ENCODE data around the gene TET3. TPM values are rescaled to one million over a fixed set of nuclear protein-coding genes. Genes with fewer than 3 reads are reported as not detected.

TET3 gene
- total and polyA plus RNA-seq, 9 of the 15 experiments (the other 6 are each of a cell fraction or from before 2014, with no cell fraction given), result 0.35 to 16.3 (median 5.5) TPM

GRCh38 chr2:73971722-73972121, 13.0 kb upstream of the TET3 start:
- in situ Hi-C loops (cut with MboI) (no loop called here), intact Hi-C loops (cut with micrococcal nuclease) (no loop called here)
- POLR2A ChIA-PET, result interaction anchor here (0.9 to 1.6 kb wide), 5 partner anchors 8 to 45 kb away, joined by 3 to 9 read pairs (median 6); partner anchors contain the start of gene DGUOK
- ATAC-seq (peak; percentile 52), FAIRE-seq (peak; percentile 35), DNase-seq (ENCODE audit: extremely low read depth in 1 of 4, low spot score in 3 of 4) (no peak)
- H3K27me3 ChIP-seq (ENCODE audit: control insufficient read depth in 2 of 2, insufficient read depth in 2 of 2, low read length in 2 of 2), result no peaks in the 10 kb centered on the region
- peak overlapping the region; percentile 78 for H3K27ac ChIP-seq (ENCODE audit: extremely low read depth, low read depth, low read length)
- no TSS peak for BruUV-seq (replicated peaks)
- CTCF ChIA-PET (ENCODE audit: low intra/inter-chr PET ratio), result no interaction called here
- H3K9me1 ChIP-seq (ENCODE audit: control insufficient read depth, insufficient read depth, low read length), result no peaks in the 10 kb centered on the region
- H3K36me3 ChIP-seq (ENCODE audit: control insufficient read depth, insufficient read depth, low read length), result peaks cover 2% of the 10 kb centered on the region; the same call in 1 of the 3 replicates
- H3K4me2 ChIP-seq (ENCODE audit: insufficient read depth, low read length), result peak overlapping the region; percentile 73
- no peaks in the 10 kb centered on the region for H3K9me3 ChIP-seq (replicated peaks; ENCODE audit: control insufficient read depth, insufficient read depth, low read depth, low read length)
- no peaks in the 10 kb centered on the region for H3K79me2 ChIP-seq (ENCODE audit: control insufficient read depth, insufficient read depth, low read length)
- peaks cover 20 to 31% of the 10 kb centered on the region in 2 experiments for H3K4me1 ChIP-seq (replicated peaks in 1 of 2; ENCODE audit: control insufficient read depth in 2 of 2, insufficient read depth in 2 of 2, low read length in 2 of 2)
- TF ChIP-seq ZNF239 (CRISPR knock-in tag; IDR thresholded peaks at IDR 0.05) (no peak), ZNF764 (CRISPR knock-in tag; IDR thresholded peaks at IDR 0.05; ENCODE audit: low read depth) (no peak), TEAD2 (tag; IDR thresholded peaks at IDR 0.05) (no peak), RFX1 (IDR thresholded peaks at IDR 0.05) (no peak), ZKSCAN1 (IDR thresholded peaks at IDR 0.05; ENCODE audit: low read depth, low read length) (no peak), MEF2A (IDR thresholded peaks at IDR 0.05; ENCODE audit: control insufficient read depth, low read depth, low read length) (no peak), ETS1 (conservative IDR thresholded peaks at IDR 0.05; ENCODE audit: control insufficient read depth, low read depth, low read length) (no peak), BCLAF1 (IDR thresholded peaks at IDR 0.05; ENCODE audit: borderline replicate concordance in 1 of 2, control insufficient read depth in 1 of 2, low read depth in 2 of 2, low read length in 1 of 2) (no peak), ETS2 (tag; IDR thresholded peaks at IDR 0.05; ENCODE audit: borderline replicate concordance, poor library complexity, severe bottlenecking) (no peak)
- no peaks in the 10 kb centered on the region for H4K20me1 ChIP-seq (replicated peaks; ENCODE audit: control insufficient read depth, insufficient read depth, low read length)
- H3K9ac ChIP-seq (ENCODE audit: insufficient read depth in 1 of 2, low read depth in 2 of 2, low read length in 2 of 2), result peak overlapping the region; percentile 49 to 80; a peak in 2 of 4 replicates
- WGBS (ENCODE audit: insufficient coverage, low coverage, missing lambda C conversion rate), result 36% methylated on average over 3 of the region's 3 CpGs
- H2AFZ ChIP-seq (ENCODE audit: low read depth, low read length), result peak overlapping the region; percentile 65
- H3K4me3 ChIP-seq, result no peak overlapping the region

Measured in K562 (cell line).